ENCODE measurements around the gene ATE1.

The ATE1 gene

GRCh38 chr10:121753726-121754476 lies 173.9 kb downstream of the ATE1 start:
- H3K9me3 Mint-ChIP-seq: peaks cover 38% of the 10 kb centered on the region
- no peak for DNase-seq
- peak overlapping the region; percentile 85 for H3K27ac Mint-ChIP-seq
- peaks cover 22% of the 10 kb centered on the region for H3K4me1 Mint-ChIP-seq (ENCODE audit: low read depth)
- H3K4me3 Mint-ChIP-seq: peak overlapping the region; percentile 43
- H3K27me3 Mint-ChIP-seq: no peaks in the 10 kb centered on the region
- H3K36me3 Mint-ChIP-seq (ENCODE audit: low read depth): peaks cover 62% of the 10 kb centered on the region

- Mint-ChIP-seq H3K36me3 (ENCODE audit: low read depth) (peaks cover 36% of the 10 kb centered on the region), H3K27me3 (no peaks in the 10 kb centered on the region), H3K4me1 (ENCODE audit: low read depth) (peaks cover 22% of the 10 kb centered on the region), H3K4me3 (no peak overlapping the region), H3K27ac (no peak overlapping the region), H3K9me3 (peaks cover 19% of the 10 kb centered on the region)
- no peak for DNase-seq
Measured at GRCh38 chr10:121751191-121751760, 176.6 kb downstream of the ATE1 start.

DNA sequence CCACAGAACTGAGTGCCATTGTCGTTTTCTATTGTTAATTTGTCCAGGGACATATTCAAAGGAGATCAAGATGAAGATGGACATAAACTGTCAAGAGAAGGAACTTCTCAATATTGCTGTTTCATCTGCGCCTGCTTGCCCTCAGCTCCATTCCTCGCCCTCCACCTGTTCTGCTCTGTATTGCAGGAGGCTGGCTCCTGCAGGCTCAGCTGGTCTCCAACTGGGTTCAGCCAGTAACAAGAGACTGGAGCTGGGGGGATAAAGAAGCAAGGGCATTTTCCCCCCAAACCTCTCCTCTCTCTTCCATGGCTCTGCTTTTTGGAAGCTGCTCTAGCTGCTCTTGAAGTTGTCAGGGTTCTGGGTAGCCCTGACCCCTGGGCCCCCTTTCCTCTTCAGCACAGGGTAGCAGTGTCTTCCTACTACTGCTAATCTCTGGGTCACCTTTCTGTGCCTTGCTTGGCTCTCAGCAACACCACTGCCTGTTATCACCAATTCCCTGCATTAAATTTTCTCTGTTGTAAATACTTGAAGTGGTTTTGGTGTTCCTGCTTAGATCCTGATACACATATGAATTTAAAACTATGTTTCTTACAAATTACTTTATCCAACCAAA lies 180.6 kb downstream of the ATE1 start:
- peaks cover 36% of the 10 kb centered on the region for H3K36me3 Mint-ChIP-seq (ENCODE audit: low read depth)
- H3K9me3 Mint-ChIP-seq: no peaks in the 10 kb centered on the region
- H3K27me3 Mint-ChIP-seq: no peaks in the 10 kb centered on the region
- no peak overlapping the region for H3K27ac Mint-ChIP-seq
- no peak overlapping the region for H3K4me3 Mint-ChIP-seq
- no peaks in the 10 kb centered on the region for H3K4me1 Mint-ChIP-seq (ENCODE audit: low read depth)
- DNase-seq: no peak

DNA sequence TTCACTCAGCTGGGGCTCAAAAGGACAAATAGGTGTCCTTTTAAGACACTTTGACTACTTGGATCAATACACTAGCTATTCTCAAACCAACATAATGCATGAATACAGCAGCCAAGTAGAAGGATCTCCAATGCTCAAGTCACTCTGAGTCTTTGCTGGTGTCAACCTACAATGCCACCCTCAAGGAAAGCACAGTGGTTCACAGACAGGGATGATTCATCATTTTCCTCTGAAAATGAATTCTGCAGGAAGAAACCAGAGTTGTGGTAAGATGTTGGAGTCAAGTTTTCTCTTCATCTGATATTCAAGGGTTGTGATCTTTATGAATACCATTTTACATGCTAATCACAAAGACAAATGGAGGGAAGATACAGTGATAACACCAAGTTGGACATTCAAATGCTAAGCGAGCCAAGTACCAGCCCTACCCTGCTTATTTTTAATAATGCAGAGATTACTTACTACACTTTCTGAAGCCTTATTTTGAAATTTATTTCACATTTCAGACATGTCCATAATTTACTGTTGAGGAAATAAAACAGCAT lies 186.5 kb downstream of the ATE1 start:
- H3K4me3 Mint-ChIP-seq: no peak overlapping the region
- peaks cover 38% of the 10 kb centered on the region for H3K36me3 Mint-ChIP-seq (ENCODE audit: low read depth)
- no peaks in the 10 kb centered on the region for H3K9me3 Mint-ChIP-seq
- H3K27ac Mint-ChIP-seq: no peak overlapping the region
- DNase-seq: no peak
- peaks cover 16% of the 10 kb centered on the region for H3K27me3 Mint-ChIP-seq
- peaks cover 20% of the 10 kb centered on the region for H3K4me1 Mint-ChIP-seq (ENCODE audit: low read depth)

- Mint-ChIP-seq H3K36me3 (ENCODE audit: low read depth) (peaks cover 35% of the 10 kb centered on the region), H3K4me3 (no peak overlapping the region), H3K27me3 (peaks cover 29% of the 10 kb centered on the region), H3K4me1 (ENCODE audit: low read depth) (peaks cover 20% of the 10 kb centered on the region), H3K9me3 (no peaks in the 10 kb centered on the region), H3K27ac (no peak overlapping the region)
- no peak for DNase-seq
Measured at GRCh38 chr10:121740069-121740468, 187.8 kb downstream of the ATE1 start.

- H3K4me3 Mint-ChIP-seq: no peak overlapping the region
- no peak overlapping the region for H3K27ac Mint-ChIP-seq
- H3K4me1 Mint-ChIP-seq (ENCODE audit: low read depth): peaks cover 20% of the 10 kb centered on the region
- no peak for DNase-seq
- peaks cover 26% of the 10 kb centered on the region for H3K36me3 Mint-ChIP-seq (ENCODE audit: low read depth)
- H3K27me3 Mint-ChIP-seq: peaks cover 36% of the 10 kb centered on the region
- no peaks in the 10 kb centered on the region for H3K9me3 Mint-ChIP-seq
Measured at GRCh38 chr10:121739114-121739513, 188.7 kb downstream of the ATE1 start.

GRCh38 chr10:121736315-121737130 lies 191.3 kb downstream of the ATE1 start:
- H3K27me3 Mint-ChIP-seq: peaks cover 57% of the 10 kb centered on the region
- peaks cover 5% of the 10 kb centered on the region for H3K36me3 Mint-ChIP-seq (ENCODE audit: low read depth)
- no peak overlapping the region for H3K4me3 Mint-ChIP-seq
- H3K27ac Mint-ChIP-seq: no peak overlapping the region
- H3K4me1 Mint-ChIP-seq (ENCODE audit: low read depth): peaks cover 20% of the 10 kb centered on the region
- H3K9me3 Mint-ChIP-seq: no peaks in the 10 kb centered on the region
- no peak for DNase-seq

- H3K4me1 Mint-ChIP-seq (ENCODE audit: low read depth): peaks cover 15% of the 10 kb centered on the region
- peaks cover 63% of the 10 kb centered on the region for H3K27me3 Mint-ChIP-seq
- no peaks in the 10 kb centered on the region for H3K36me3 Mint-ChIP-seq (ENCODE audit: low read depth)
- H3K9me3 Mint-ChIP-seq: no peaks in the 10 kb centered on the region
- H3K27ac Mint-ChIP-seq: no peak overlapping the region
- H3K4me3 Mint-ChIP-seq: no peak overlapping the region
- no peak for DNase-seq
Measured at GRCh38 chr10:121735263-121735662, 192.6 kb downstream of the ATE1 start.

DNA sequence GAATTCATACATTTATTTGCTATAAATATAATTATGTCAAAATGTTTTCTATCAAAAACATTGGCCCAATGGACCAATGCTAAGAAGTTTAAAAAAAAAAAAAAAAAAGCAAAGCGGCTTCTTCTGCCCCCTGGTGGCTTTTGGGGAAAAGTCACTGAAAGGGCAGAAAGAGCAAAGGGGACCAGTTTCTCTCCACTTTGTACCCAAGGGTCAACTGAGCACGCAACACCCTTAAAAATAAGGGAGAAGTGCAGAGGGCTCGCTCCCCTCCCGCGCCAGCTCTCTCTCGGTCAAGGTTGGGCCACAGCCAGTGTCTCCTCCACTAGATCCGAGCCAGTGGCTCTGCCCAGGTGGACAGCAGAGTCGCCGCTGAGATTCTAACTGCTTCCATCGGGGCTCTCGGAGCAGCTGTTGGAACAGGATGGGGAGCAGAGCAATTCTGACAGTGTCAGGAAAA lies 193.2 kb downstream of the ATE1 start:
- no peak for DNase-seq
- Mint-ChIP-seq H3K27me3 (peaks cover 63% of the 10 kb centered on the region), H3K4me3 (no peak overlapping the region), H3K27ac (no peak overlapping the region), H3K9me3 (no peaks in the 10 kb centered on the region), H3K4me1 (ENCODE audit: low read depth) (peaks cover 15% of the 10 kb centered on the region), H3K36me3 (ENCODE audit: low read depth) (no peaks in the 10 kb centered on the region)

DNA sequence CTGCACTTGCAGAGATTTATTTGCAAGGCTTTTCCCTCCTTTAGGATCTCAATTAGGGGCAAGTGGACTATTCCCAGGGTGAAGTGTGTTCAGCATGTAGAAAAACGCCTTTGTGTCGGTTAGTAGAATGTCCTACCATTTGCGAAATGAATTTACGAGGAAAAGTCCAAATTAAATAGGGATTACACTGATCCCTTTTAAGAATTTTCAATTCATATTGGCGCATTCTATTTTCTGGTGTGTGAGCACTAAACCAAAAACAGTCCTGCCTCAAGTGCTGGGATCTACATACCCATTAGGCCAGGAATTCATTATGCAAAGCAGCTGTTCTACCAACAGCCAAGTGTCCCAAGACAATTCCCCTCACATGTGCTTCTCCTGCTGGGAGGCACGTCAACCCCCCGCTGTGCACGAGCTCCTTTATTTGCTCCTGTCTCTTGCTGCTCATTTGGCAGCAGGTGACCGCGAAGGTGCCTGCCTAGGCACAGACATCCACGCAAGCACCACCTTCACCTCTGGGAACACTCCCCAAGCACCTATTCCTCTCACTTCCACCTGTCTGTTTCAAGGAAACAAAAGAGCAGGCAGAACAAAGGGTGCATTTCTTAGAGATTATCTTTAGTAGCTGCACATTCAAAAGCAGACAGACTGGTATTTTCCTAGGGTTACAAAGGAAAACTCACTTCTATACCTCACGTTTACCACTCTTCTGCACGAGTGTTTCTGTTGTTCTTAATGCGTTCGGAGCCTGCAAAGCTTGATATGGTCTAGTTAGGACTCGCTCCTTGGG lies 195.0 kb downstream of the ATE1 start:
- no peaks in the 10 kb centered on the region for H3K36me3 Mint-ChIP-seq (ENCODE audit: low read depth)
- peaks cover 61% of the 10 kb centered on the region for H3K27me3 Mint-ChIP-seq
- no peak overlapping the region for H3K4me3 Mint-ChIP-seq
- no peak for DNase-seq
- H3K9me3 Mint-ChIP-seq: no peaks in the 10 kb centered on the region
- peaks cover 7% of the 10 kb centered on the region for H3K4me1 Mint-ChIP-seq (ENCODE audit: low read depth)
- no peak overlapping the region for H3K27ac Mint-ChIP-seq

GRCh38 chr10:121732172-121732571 lies 195.7 kb downstream of the ATE1 start:
- no peak for DNase-seq
- Mint-ChIP-seq H3K27ac (no peak overlapping the region), H3K9me3 (no peaks in the 10 kb centered on the region), H3K4me3 (no peak overlapping the region), H3K4me1 (ENCODE audit: low read depth) (peaks cover 2% of the 10 kb centered on the region), H3K27me3 (peaks cover 58% of the 10 kb centered on the region), H3K36me3 (ENCODE audit: low read depth) (no peaks in the 10 kb centered on the region)

- DNase-seq: no peak
- Mint-ChIP-seq H3K27me3 (peaks cover 12% of the 10 kb centered on the region), H3K36me3 (ENCODE audit: low read depth) (no peaks in the 10 kb centered on the region), H3K27ac (no peak overlapping the region), H3K4me1 (ENCODE audit: low read depth) (no peaks in the 10 kb centered on the region), H3K4me3 (no peak overlapping the region), H3K9me3 (no peaks in the 10 kb centered on the region)
Measured at GRCh38 chr10:121724282-121724681, 203.5 kb downstream of the ATE1 start.

DNA sequence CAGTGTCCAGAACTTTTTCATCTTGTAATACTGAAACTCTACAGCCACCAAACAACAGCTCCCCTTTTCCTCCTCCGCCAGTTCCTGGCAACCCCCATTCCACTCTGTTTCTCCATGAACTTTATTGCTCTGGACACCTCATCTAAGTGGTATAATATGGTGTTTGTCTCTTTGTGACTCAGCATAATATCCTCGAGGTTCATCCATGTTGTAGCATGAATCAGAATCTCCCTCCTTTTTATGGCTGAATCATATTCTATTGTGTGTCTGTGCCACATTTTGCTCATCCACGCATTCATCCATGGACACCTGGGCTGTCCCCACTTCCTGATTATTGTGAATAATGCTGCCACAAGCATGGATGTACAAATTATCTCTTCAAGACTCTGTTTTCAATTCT lies 205.2 kb downstream of the ATE1 start:
- H3K27ac Mint-ChIP-seq: no peak overlapping the region
- DNase-seq: no peak
- no peaks in the 10 kb centered on the region for H3K9me3 Mint-ChIP-seq
- H3K4me3 Mint-ChIP-seq: no peak overlapping the region
- no peaks in the 10 kb centered on the region for H3K36me3 Mint-ChIP-seq (ENCODE audit: low read depth)
- H3K27me3 Mint-ChIP-seq: peaks cover 16% of the 10 kb centered on the region
- H3K4me1 Mint-ChIP-seq (ENCODE audit: low read depth): no peaks in the 10 kb centered on the region

- Mint-ChIP-seq H3K4me1 (ENCODE audit: low read depth) (no peaks in the 10 kb centered on the region), H3K27ac (no peak overlapping the region), H3K36me3 (ENCODE audit: low read depth) (no peaks in the 10 kb centered on the region), H3K27me3 (peaks cover 16% of the 10 kb centered on the region), H3K9me3 (no peaks in the 10 kb centered on the region), H3K4me3 (no peak overlapping the region)
- no peak for DNase-seq
Measured at GRCh38 chr10:121721257-121721656, 206.6 kb downstream of the ATE1 start.

Measured in activated T-cell treated with anti-CD3 and anti-CD28 coated beads, Interleukin-2, amount 50 U/mL, for 24 hours (primary cell).